Retinal pigment epithelial cell (primary cell): ENCODE results near the gene NPHP4.
"Not testable (repeated sequence)": the region's sequence is repeated elsewhere in the genome, so short reads cannot be mapped to it uniquely, and the experiment has no call there.

ENCODE experiments used
- DNase-seq: peaks from one replicate; pipeline ENCODE4 v3.0.0-alpha.2; 2010; ENCODE audit warnings: low read depth
- H3K4me3 ChIP-seq: 2 replicates; pipeline ENCODE4 v1.5.1; 2011; ENCODE audit warnings: mild to moderate bottlenecking, low read length, control low read depth, moderate library complexity
- TF ChIP-seq, protein P1 (sequence below): conservative IDR thresholded peaks from 2 replicates; pipeline ENCODE4 v1.5.1; 2011; ENCODE audit warnings: low read depth, low read length, control low read depth, inconsistent platforms

Gene NPHP4

GRCh38 chr1:5857508-5858090, 134.6 kb downstream of the NPHP4 start:
- no peak for DNase-seq
- no peak overlapping the region for H3K4me3 ChIP-seq
- TF ChIP-seq, protein P1, sequence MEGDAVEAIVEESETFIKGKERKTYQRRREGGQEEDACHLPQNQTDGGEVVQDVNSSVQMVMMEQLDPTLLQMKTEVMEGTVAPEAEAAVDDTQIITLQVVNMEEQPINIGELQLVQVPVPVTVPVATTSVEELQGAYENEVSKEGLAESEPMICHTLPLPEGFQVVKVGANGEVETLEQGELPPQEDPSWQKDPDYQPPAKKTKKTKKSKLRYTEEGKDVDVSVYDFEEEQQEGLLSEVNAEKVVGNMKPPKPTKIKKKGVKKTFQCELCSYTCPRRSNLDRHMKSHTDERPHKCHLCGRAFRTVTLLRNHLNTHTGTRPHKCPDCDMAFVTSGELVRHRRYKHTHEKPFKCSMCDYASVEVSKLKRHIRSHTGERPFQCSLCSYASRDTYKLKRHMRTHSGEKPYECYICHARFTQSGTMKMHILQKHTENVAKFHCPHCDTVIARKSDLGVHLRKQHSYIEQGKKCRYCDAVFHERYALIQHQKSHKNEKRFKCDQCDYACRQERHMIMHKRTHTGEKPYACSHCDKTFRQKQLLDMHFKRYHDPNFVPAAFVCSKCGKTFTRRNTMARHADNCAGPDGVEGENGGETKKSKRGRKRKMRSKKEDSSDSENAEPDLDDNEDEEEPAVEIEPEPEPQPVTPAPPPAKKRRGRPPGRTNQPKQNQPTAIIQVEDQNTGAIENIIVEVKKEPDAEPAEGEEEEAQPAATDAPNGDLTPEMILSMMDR = no peak

DNA sequence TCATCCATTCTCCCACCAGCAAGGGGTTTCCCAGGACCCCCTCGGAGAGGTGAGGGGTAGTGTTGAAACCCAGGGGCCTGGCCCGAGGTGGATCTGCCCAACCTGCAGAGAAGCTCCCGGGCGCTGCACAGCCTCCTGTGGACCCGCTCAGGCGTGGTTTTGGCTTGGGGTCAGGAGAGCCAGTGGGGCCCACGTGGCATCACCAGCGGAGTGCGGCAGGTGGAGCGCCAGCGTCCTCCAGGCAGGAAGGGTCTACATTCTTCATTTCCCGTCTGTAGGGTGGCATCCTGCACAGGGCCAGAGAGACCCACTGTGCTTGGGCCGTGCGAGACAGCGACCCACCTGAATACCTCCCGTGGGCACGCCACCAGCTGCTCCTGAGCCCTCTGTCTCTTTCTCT, 135.2 kb downstream of the NPHP4 start:
- DNase-seq = no peak
- no peak overlapping the region for H3K4me3 ChIP-seq
- TF ChIP-seq, protein P1 = no peak

- no peak for DNase-seq
- H3K4me3 ChIP-seq = no peak overlapping the region
- TF ChIP-seq, protein P1 = no peak
These were observed 135.9 kb downstream of the NPHP4 start for GRCh38 chr1:5856246-5856815.

- H3K4me3 ChIP-seq = no peak overlapping the region
- no peak for DNase-seq
- TF ChIP-seq, protein P1 = no peak
These were observed 136.9 kb downstream of the NPHP4 start for GRCh38 chr1:5855196-5855897.

DNA sequence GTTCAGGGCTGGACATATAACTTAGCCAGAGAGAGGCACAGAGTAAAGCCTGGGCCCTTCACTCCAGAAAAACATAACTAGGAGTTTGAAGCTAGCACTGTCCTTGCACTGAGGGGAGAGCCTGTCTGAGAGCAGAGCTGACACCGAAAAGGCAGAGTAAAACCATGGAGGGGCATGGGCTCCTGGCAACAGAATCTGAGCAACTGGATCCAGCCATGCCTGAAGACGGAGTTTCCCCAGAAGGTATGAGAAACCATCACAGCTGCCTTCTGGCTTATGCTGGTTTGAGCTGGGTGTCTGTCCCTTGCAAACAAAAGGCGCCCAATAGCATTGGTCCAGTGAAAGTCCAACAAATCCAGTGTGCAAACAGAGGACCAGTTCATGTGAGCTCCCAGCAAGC, 137.5 kb downstream of the NPHP4 start:
- no peak overlapping the region for H3K4me3 ChIP-seq
- TF ChIP-seq, protein P1 = no peak
- DNase-seq = no peak

- DNase-seq, H3K4me3 ChIP-seq: not testable (repeated sequence)
These were observed 138.4 kb downstream of the NPHP4 start for GRCh38 chr1:5853858-5854257.

GRCh38 chr1:5850503-5850902, 141.7 kb downstream of the NPHP4 start:
- TF ChIP-seq, protein P1 = no peak
- no peak overlapping the region for H3K4me3 ChIP-seq
- no peak for DNase-seq
